Neural crest cell (in vitro differentiated cells): ENCODE results near the gene ALG5. TPM values are rescaled to one million over a fixed set of nuclear protein-coding genes. Genes with fewer than 3 reads are reported as not detected.

Experiments used
- DNase-seq: peaks from one replicate; pipeline ENCODE4 v3.0.0; 2021; ENCODE audit warnings: low read depth, mixed read lengths, low spot score
- H3K27ac Mint-ChIP-seq: one replicate; pipeline ENCODE4 v1.8.0; 2021; ENCODE audit warnings: mild to moderate bottlenecking, mixed read lengths; ENCODE audit not compliant: unreplicated experiment
- H3K27me3 Mint-ChIP-seq: 2 replicates; pipeline ENCODE4 v1.8.0; 2021; ENCODE audit warnings: low read depth, mild to moderate bottlenecking, mixed read lengths
- H3K36me3 Mint-ChIP-seq: 2 replicates; pipeline ENCODE4 v1.8.0; 2021; ENCODE audit warnings: low read depth, mild to moderate bottlenecking, mixed read lengths
- H3K4me1 Mint-ChIP-seq: 2 replicates; pipeline ENCODE4 v1.8.0; 2021; ENCODE audit warnings: mixed read lengths
- H3K4me3 Mint-ChIP-seq: one replicate; pipeline ENCODE4 v1.8.0; 2021; ENCODE audit warnings: mild to moderate bottlenecking, mixed read lengths
- H3K9me3 Mint-ChIP-seq: 2 replicates; pipeline ENCODE4 v1.8.0; 2021; ENCODE audit warnings: mixed read lengths
- total RNA-seq: library from RNA; stranded (reverse); gene quantifications from 2 replicates; pipeline ENCODE4 v1.2.1, GENCODE V29; 2021
- TF ChIP-seq, protein P1 (sequence below): fragments of 200-600 bp; sonication (generic); conservative IDR thresholded peaks from 2 replicates; pipeline ENCODE4 v1.5.0; 2021; ENCODE audit warnings: antibody characterized with exemption, mild to moderate bottlenecking

The ALG5 gene
- total RNA-seq, 1 donor from 2014 or later = 31.1 TPM

- H3K36me3 Mint-ChIP-seq = peaks cover 30% of the 10 kb centered on the region
- H3K27ac Mint-ChIP-seq = no peak overlapping the region
- H3K4me1 Mint-ChIP-seq = no peaks in the 10 kb centered on the region
- TF ChIP-seq, protein P1, sequence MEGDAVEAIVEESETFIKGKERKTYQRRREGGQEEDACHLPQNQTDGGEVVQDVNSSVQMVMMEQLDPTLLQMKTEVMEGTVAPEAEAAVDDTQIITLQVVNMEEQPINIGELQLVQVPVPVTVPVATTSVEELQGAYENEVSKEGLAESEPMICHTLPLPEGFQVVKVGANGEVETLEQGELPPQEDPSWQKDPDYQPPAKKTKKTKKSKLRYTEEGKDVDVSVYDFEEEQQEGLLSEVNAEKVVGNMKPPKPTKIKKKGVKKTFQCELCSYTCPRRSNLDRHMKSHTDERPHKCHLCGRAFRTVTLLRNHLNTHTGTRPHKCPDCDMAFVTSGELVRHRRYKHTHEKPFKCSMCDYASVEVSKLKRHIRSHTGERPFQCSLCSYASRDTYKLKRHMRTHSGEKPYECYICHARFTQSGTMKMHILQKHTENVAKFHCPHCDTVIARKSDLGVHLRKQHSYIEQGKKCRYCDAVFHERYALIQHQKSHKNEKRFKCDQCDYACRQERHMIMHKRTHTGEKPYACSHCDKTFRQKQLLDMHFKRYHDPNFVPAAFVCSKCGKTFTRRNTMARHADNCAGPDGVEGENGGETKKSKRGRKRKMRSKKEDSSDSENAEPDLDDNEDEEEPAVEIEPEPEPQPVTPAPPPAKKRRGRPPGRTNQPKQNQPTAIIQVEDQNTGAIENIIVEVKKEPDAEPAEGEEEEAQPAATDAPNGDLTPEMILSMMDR = no peak
- DNase-seq = no peak
- no peaks in the 10 kb centered on the region for H3K27me3 Mint-ChIP-seq
- peaks cover 3% of the 10 kb centered on the region for H3K9me3 Mint-ChIP-seq
- H3K4me3 Mint-ChIP-seq = no peak overlapping the region
Measured at GRCh38 chr13:37039896-37040295, 40.8 kb upstream of the ALG5 start.

DNA sequence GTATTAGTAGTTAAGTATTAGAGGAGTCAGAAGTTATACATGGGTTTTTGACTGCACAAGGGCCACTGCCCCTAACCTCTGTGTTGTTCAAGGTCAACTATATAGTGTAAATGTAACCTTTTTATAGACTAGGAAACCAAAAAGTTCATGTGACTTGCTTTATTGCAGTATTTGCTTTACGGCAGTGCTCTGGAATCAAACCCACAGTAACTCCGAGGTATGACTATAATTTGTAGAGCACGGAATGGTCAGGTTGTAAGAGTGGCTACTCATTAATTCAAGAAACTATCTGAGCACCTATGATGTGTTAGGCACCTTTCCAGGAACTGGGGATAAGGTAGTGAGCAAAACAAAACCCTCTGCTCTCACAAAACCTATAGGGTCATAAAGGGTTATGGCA is 38.1 kb upstream of the ALG5 start:
- TF ChIP-seq, protein P1 = no peak
- no peaks in the 10 kb centered on the region for H3K27me3 Mint-ChIP-seq
- no peak overlapping the region for H3K4me3 Mint-ChIP-seq
- H3K27ac Mint-ChIP-seq = no peak overlapping the region
- H3K4me1 Mint-ChIP-seq = no peaks in the 10 kb centered on the region
- H3K36me3 Mint-ChIP-seq = peaks cover 34% of the 10 kb centered on the region
- H3K9me3 Mint-ChIP-seq = peaks cover 3% of the 10 kb centered on the region
- no peak for DNase-seq

- H3K36me3 Mint-ChIP-seq = peaks cover 16% of the 10 kb centered on the region
- no peak overlapping the region for H3K27ac Mint-ChIP-seq
- DNase-seq = no peak
- H3K9me3 Mint-ChIP-seq = no peaks in the 10 kb centered on the region
- H3K4me3 Mint-ChIP-seq = no peak overlapping the region
- H3K27me3 Mint-ChIP-seq = no peaks in the 10 kb centered on the region
- no peaks in the 10 kb centered on the region for H3K4me1 Mint-ChIP-seq
- TF ChIP-seq, protein P1 = no peak
Measured at GRCh38 chr13:37029617-37030016, 30.5 kb upstream of the ALG5 start.

GRCh38 chr13:37027639-37028038 is 28.5 kb upstream of the ALG5 start:
- H3K36me3 Mint-ChIP-seq = peaks cover 15% of the 10 kb centered on the region
- H3K9me3 Mint-ChIP-seq = no peaks in the 10 kb centered on the region
- no peaks in the 10 kb centered on the region for H3K4me1 Mint-ChIP-seq
- TF ChIP-seq, protein P1 = no peak
- DNase-seq = no peak
- H3K27me3 Mint-ChIP-seq = no peaks in the 10 kb centered on the region
- no peak overlapping the region for H3K4me3 Mint-ChIP-seq
- H3K27ac Mint-ChIP-seq = no peak overlapping the region

GRCh38 chr13:37026771-37027170 is 27.6 kb upstream of the ALG5 start:
- peaks cover 14% of the 10 kb centered on the region for H3K36me3 Mint-ChIP-seq
- no peak overlapping the region for H3K4me3 Mint-ChIP-seq
- H3K27ac Mint-ChIP-seq = no peak overlapping the region
- TF ChIP-seq, protein P1 = no peak
- H3K27me3 Mint-ChIP-seq = no peaks in the 10 kb centered on the region
- no peak for DNase-seq
- no peaks in the 10 kb centered on the region for H3K9me3 Mint-ChIP-seq
- H3K4me1 Mint-ChIP-seq = no peaks in the 10 kb centered on the region

- Mint-ChIP-seq H3K27ac (no peak overlapping the region), H3K9me3 (no peaks in the 10 kb centered on the region), H3K27me3 (no peaks in the 10 kb centered on the region), H3K36me3 (peaks cover 10% of the 10 kb centered on the region), H3K4me3 (no peak overlapping the region), H3K4me1 (no peaks in the 10 kb centered on the region)
- TF ChIP-seq, protein P1 = no peak
- no peak for DNase-seq
Measured at GRCh38 chr13:37023871-37024270, 24.7 kb upstream of the ALG5 start.
